Stimulated activated CD8-positive, alpha-beta memory T cell treated with anti-CD3 and anti-CD28 coated beads, Interleukin-7, amount 100 ng/mL, for 48 hours (primary cell): ENCODE results near the gene ROMO1.
"Not testable (repeated sequence)": the region's sequence is repeated elsewhere in the genome, so short reads cannot be mapped to it uniquely, and the experiment has no call there.

Experiments used
- DNase-seq, 2 donors: peaks; one replicate each; pipeline ENCODE4 v3.0.0-alpha.2; 2020; ENCODE audit warnings: low read depth in 1 of 2; ENCODE audit errors: extremely low read depth in 1 of 2

Gene ROMO1

DNA sequence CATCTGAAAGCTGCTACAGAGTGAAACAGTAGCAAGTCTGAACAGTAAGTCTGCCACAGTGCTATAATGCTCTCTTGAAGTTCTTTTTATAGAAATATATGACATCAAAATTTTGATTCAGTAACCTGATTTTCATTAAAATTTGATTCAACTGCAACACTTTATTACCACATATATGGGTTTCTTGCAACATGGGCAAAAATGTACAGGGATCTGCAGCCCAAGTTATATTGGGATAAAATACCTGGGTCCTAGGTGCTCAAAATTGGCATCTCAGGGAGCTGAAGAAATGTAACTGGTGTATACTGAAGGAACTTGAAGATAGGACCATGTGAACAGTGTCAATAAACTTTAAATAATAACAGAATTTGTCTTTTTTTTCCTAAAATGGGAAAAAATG is 10.8 kb downstream of the ROMO1 start:
- no peak for DNase-seq

DNA sequence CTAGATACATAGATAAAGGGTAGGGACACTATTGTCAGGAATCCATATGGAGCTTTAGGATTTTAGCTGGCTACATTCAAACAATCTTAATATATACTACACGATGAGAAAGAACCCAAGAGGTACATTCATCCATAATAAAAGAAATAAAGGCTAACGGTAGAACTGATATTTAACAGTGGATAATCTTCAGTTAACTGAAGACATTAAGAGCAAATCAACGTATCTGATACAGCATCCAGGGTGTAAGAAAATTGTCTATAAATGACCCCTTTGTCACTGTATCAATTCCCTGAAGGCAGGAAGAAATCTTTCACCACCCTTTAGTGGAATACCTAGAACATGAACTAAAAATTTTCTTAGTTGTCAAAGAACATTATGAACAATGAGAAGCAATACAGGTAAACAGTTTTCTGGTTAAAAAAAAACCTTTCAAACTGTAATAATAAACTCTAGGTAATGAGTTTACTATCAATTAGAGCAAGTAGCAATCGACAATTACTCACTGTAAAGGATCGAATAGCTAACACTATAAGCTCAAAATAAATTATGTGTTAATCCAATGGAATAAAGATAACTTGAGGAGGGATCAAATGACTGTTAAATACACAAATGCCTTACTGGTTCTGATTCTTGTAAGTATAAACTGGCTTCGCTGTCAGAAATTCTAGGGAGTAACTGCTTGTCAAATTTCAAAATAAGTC is 11.8 kb downstream of the ROMO1 start:
- no peak for DNase-seq

DNA sequence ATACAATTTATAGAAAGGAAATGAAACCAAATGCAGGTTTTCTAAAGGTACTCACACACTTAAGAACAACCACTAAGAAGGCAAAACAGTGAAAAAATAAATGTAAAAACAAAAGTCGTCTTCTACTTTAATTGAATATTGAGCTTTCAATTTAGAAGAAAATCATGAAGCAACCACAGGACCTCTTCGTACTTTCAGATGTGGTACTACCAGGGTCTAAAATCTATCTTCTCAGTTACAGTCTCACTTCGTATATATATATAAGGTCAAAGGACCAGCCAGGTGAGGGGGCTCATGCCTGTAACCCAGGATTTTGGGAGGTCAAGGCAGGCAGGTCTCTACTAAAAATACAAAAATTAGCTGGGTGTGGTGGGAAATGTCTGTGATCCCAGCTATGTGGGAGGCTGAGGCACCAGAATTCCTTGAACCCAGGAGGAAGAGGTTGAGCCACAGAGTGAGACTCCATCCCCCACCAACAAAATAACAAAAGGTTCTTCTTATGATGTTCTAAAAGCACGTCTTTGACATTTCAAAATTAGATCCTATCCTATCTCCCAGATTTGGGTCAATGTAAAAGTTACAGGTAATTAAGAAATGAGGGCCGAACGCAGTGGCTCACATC is 12.5 kb downstream of the ROMO1 start:
- DNase-seq: no peak

DNA sequence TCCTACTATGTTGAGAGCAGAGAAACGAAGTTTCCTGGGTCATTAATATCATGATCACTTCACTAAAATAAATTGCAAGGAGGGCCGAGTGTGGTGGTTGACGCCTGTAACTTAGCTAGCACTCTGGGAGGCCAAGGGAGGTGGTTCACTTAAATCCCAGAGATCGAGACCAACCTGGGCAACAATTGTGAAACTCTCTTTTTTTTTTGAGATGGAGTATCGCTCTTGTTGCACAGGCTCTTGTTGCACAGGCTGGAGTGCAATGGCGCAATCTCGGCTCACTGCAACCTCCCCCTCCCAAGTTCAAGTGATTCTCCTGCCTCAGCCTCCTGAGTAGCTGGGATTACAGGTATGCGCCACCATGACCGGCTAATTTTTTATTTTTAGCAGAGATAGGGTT is 13.9 kb downstream of the ROMO1 start:
- not testable (repeated sequence) for DNase-seq

DNA sequence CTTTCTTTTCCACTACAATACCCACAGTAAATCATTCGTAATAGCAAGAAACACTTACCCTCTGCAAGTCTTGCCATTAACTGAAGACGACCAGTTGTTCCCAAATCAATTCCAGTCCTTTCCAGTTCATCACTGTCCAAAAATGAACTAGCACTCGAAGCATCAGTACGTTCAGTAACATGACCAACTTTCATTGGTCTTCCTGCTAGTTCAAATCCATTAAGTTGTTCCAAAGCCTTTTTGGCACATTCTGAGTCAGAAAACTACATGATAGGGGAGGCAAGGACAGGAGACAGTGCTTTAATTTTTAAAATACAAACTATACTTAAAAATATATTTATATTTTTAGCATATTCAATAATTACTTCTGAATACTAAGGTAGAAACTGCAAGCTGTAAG is 14.9 kb downstream of the ROMO1 start:
- no peak for DNase-seq

DNA sequence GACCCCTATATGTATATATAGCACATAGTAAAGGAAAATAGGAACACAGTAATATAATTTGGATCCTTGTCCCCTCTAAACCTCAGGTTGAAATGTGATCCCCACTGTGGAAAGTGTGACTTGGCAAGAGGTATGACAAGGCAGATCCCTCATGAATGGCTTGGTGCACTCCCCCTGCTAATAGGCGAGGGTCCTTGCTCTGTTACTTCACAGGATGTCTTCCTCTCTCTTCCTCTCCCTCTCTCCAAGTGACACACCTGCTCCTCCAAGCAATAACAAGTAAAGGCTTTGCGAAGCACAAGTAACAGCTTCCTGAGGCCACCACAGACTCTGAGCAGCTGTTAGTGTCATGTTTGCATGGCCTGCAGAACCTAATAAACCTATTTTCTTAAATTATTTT is 16.4 kb downstream of the ROMO1 start:
- DNase-seq: no peak

DNA sequence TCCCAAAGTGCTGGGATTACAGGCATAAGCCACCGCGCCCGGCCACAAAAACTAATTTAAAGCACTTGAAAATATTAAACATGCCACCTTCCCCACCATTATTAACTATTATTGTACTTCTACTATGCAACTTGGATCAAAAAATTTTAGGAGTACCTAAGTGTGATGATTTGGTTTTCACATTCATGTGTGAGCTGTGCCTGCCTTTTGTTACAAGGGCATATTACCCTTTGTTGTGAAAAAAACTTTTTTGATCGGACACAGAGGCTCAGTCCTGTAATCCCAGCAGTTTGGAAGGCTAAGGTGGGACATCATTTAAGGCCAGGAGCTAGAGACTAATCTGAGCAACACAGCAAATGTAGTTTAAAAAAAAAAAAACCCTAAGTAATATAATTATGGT is 17.1 kb downstream of the ROMO1 start:
- no peak for DNase-seq

DNA sequence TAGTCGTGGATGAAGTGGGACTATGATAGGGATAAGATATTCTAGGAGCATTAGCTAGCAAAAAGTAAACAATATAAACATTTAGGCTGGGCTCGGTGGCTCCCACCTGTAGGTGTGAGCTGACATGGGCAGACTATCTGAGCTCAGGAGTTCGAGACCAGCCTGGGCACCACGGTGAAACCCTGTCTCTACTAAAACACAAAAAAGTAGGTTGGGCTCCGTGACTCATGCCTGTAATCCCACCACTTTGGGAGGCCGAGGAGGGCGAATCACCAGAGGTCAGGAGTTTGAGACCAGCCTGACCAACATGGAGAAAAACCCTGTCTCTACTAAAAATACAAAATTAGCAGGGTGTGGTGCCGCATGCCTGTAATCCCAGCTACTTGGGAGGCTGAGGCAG is 19.1 kb downstream of the ROMO1 start:
- not testable (repeated sequence) for DNase-seq

DNA sequence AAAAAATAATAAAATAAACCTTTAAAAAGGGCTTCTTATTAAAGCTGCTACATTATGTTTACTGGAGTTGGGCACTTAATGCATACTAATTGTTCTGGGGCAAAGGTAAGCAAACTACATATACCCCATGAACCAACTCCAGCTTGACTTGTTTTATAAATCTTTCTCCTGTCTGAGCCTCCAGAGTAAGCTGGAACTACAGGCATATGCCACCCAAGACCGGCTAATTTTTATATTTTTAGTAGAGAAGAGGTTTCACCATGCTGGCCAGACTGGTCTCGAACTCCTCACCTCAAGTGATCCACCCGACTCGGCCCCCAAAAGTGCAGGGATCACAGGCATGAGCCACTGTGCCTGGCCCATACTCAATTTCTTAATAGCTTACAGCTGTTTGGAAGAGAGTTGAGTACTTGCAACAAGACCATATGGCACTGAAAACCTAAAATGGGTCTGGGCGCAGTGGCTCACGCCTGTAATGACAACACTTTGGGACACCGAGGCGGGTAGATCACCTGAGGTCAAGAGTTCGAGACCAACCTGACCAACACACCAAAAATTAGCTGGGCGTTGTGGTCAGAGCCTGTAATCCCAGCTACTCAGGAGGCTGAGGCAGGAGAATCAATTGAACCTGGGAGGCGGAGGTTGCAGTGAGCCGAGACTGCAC is 19.9 kb downstream of the ROMO1 start:
- no peak for DNase-seq

DNA sequence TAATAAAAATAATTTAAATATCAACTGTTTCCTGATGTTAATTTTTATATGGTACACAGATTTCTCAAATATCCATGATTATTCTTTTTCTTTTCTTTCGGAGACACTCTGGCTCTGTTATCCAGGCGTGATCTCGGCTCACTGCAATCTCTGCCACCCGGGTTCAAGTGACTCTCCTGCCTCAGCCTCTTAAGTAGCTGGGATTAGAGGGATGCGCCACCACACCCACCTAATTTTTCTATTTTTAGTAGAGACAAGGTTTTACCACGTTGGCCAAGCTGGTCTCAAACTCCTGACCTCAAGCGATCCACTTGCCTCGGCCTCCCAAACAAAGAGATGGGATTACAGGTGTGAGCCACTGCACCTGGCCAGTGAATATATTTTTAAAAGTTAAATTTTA is 20.5 kb downstream of the ROMO1 start:
- DNase-seq: no peak

DNA sequence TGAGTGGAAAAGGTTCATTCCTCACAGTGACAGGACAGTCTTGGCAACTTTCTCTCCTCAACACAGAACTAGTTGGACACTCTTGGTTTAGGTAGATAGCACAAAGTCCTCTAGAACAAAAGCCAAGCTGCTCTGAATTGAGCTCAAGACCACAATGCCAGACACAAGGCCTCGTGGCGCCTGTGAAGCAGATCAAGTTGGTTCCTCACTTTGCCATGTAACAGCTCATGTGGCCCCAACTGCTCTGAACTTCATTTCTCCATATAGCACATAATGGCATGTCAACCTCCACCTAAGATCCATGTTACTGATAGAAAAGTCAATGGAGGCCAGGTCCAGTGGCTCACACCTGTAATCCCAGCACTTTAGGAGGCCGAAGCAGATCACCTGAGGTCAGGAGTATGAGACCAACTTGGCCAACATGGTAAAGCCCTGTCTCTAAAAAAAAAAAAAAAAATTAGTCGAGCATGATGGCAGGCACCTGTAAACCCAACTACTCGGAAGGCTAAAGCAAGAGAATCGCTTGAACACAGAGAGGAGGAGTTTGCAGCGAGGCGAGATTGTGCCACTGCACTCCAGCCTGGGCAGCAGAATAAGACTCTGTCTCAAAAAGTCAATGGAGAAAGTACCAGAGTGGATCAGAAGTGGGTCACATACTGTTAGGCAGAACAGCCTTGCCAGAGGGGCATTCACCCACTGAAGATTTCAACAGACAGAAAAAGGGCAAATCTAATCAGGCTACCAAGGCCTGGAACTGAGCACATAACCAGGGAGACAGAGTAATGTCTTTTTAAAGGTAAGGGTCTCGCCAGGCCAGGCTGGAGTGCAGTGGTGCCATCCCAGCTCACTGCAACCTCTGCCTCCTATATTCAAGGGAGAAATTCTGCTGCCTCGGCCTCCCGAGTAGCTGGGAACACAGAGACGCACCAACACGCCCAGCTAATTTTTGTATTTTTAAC is 21.2 kb downstream of the ROMO1 start:
- DNase-seq: no peak

DNA sequence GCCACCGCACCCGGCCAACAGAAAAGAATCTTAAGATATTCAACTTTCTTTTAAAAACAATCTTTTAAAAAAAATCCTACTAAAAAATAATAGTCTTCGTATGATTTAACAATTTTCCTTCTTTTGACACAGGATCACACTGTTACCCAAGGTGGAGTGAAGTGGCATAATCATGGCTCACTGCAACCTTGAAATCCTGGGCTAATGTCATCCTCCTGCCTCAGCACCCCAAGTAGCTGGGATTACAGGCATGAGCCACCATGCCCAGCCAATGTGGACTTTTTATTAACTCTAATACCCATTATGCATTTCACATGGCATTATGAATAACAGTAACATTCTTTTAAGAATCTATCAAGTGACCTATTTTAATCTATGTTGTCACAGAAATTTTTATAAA is 22.0 kb downstream of the ROMO1 start:
- no peak for DNase-seq

DNA sequence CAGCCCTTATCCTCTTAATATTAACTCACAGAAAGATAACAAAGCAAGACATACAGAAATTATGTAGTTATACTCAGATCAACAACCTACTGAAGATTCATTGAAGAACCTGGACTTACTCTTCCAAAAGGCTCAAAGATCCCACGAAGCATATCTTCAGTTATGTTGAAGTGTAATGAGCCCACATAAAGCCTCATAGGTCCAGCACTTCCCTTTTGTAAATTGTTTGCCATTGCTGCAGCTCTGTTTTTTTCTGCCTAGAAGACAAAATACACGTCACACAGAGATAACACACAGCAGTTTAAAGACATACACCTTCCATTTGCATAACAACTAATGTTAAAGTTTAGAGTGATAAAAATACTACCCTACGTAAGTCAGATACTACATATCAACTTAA is 22.4 kb downstream of the ROMO1 start:
- DNase-seq: no peak

DNA sequence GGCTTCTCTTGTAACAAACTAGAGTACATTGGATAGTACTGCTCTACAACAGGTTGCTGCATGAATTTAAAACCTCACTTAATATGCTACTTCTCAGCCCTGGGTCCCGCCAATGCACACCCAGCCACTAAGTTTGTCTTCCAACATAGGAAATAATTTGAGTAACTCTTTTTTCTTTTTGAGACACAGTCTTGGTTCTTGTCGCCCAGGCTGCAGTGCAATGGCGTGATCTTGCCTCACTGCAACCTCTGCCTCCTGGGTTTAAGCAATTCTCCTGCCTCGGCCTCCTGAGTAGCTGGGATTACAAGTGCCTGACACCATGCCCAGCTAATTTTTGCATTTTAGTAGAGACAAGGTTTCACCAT is 24.1 kb downstream of the ROMO1 start:
- DNase-seq: not testable (repeated sequence)

DNA sequence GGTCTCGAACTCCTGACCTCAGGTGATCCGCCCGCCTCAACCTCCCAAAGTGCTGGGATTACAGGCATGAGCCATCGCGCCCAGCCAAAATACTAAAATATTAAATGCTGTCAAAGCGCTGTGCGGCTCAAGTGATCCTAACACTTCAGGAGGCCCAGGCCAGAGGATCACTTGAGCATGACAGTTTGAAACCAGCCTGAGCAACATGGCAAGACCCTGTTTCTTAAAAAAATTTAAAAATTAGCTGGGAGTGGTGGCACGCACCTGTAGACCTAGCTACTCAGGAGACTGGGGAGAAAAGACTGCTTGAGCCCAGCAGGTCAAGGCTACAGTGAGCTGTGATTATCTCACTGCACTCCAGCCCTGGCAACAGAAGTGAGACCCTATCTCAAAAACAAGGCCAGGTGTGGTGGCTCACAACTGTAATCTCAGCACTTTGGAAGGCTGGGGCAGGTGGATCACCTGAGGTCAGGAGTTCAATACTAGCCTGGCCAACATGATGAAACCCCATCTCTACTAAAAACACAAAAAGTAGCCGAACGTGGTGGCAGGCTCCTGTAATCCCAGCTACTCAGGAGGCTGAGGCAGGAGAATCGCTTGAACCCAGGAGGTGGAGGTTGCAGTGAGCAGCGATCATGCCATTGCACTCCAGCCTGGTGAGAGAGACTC is 24.6 kb downstream of the ROMO1 start:
- not testable (repeated sequence) for DNase-seq

DNA sequence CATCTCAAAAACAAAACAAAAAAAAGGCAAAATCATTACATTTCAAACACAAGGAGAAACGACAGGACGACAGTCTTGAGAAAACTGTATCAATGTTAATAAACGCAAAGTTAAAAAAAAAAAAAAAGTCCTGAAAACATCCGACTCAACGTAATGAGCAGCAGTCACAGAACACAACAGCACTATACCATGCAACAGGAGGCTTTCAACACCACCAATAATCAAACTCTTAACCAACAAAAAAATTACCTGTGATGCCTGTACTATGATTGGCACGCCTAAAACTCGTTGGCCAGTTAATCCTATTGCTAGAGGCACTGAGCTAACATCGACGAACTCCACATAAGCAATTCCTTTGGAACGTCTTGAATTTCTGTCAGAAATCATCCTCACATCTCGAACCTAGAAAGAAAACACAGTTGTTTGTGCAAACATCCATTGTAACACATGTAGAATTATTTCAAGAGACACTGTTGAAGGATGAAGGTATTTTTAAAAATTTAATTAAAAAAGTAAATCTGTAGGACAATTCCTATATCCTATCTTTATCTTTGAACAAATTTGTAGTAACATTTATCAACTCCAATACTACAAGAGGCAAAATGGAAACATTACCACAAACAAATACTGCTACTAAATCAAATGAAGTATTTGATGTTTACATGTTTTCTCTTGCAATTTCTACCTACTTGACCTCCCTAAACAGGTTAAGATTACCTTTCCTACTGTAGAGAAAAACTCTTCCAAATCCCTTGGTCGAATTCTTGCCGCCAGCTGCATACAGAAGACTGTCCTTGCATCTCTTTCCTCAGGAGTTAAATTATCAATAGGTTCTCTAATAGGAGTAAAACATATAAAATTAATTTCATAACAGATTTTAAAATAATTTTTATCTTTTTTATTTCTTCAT is 25.4 kb downstream of the ROMO1 start:
- DNase-seq: no peak

DNA sequence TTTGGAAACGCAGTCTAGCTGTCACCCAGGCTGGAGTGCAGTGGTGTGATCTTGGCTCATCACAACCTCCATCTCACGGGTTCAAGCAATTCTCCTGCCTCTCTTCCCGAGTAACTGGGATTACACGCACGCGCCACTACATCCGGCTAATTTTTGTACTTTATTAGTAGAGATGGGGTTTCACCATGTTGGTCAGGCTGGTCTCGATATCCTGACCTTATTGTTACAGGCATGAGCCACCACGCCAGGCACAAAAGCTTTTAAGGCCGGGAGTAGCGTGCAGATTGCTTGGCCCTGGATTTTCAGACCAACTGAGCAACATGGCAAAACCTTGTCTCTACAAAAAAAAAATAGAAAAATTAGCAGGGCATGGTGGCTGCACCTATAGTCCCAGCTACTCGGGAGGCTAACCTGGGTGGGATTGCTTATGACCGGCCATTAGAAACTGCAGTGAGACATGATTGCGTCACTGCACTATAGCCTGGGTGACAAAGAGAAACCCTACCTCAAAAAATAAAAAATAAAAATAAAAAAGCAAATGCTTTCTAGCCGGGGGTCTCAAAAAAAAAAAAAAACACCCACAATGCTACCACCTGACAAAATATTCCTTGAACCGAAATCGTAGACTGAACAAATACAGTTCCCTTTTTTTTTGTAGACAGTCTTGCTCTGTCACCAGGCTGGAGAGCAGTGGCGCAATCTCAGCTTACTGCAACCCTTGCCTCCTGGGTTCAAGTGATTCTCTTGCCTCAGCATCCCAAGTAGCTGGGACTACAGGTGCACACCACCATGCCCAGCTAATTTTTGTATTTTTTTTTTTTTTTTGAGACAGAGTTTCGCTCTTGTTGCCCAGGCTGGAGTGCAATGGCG is 27.9 kb downstream of the ROMO1 start:
- DNase-seq: no peak

DNA sequence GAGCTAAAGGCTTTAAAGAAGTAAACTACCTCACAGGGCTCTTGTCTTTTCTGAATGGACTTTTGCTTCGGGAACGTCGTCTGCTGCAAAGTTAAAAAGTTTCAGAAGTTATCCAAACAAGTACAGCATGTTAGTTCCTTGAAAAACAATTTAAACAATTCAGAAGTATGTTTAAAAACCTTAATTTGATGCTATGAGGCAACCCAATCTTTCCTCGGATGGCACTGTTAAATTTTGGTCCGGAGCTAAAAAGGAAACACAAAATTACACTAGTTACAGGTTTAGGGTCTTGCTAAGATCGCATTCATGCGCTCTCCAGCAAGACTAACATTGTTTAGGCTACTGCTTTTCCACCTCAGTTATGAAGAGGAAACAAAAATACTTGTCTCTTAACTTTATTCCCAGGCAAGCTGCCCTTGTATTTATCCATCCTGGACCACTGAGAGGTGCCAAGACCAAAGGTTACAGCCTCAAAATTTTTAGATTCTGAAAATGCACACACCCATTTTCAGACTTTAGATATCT is 30.1 kb downstream of the ROMO1 start:
- no peak for DNase-seq
